Endodermal cell (in vitro differentiated cells): ENCODE measurements around the gene FGFRL1. TPM values are rescaled to one million over a fixed set of nuclear protein-coding genes. Genes with fewer than 3 reads are reported as not detected.
A peak's percentile ranks its signal among the peaks of the same experiment; 100 is the strongest.

ENCODE experiments used
- DNase-seq: peaks from one replicate; pipeline ENCODE4 v3.0.0-alpha.2; 2017
- H3K27ac ChIP-seq: 2 replicates; pipeline ENCODE4 v1.5.1; 2013; ENCODE audit warnings: mild to moderate bottlenecking, low read depth, low read length, moderate library complexity
- H3K27me3 ChIP-seq: 2 replicates; pipeline ENCODE4 v1.6.1; 2013; ENCODE audit warnings: mild to moderate bottlenecking, low read length, moderate library complexity; ENCODE audit not compliant: insufficient read depth, control insufficient read depth, poor library complexity, severe bottlenecking
- H3K36me3 ChIP-seq: 2 replicates; pipeline ENCODE4 v1.7.0; 2013; ENCODE audit warnings: mild to moderate bottlenecking, low read length, moderate library complexity; ENCODE audit not compliant: control insufficient read depth, insufficient read depth
- H3K4me1 ChIP-seq: one replicate; pipeline ENCODE4 v1.7.0; 2013; ENCODE audit warnings: low read length; ENCODE audit not compliant: control insufficient read depth, insufficient read depth
- H3K4me3 ChIP-seq: 2 replicates; pipeline ENCODE4 v1.5.1; 2013; ENCODE audit warnings: mild to moderate bottlenecking, low read length, moderate library complexity
- H3K9ac ChIP-seq: 2 replicates; pipeline ENCODE4 v1.6.1; 2013; ENCODE audit warnings: mild to moderate bottlenecking, low read length, moderate library complexity; ENCODE audit not compliant: poor library complexity, severe bottlenecking; ENCODE audit errors: extremely low read depth
- H3K9me3 ChIP-seq: 2 replicates; pipeline ENCODE4 v1.6.1; 2013; ENCODE audit warnings: mild to moderate bottlenecking, low read length, moderate library complexity; ENCODE audit not compliant: control insufficient read depth
- H3K27ac Mint-ChIP-seq: 2 replicates; pipeline ENCODE4 v1.8.0; 2020; ENCODE audit warnings: mixed read lengths
- H3K27me3 Mint-ChIP-seq: 2 replicates; pipeline ENCODE4 v1.8.0; 2021; ENCODE audit warnings: mild to moderate bottlenecking, mixed read lengths; ENCODE audit not compliant: insufficient read depth
- H3K36me3 Mint-ChIP-seq: 2 replicates; pipeline ENCODE4 v1.8.0; 2020; ENCODE audit warnings: low read depth, mixed read lengths
- H3K4me1 Mint-ChIP-seq: 2 replicates; pipeline ENCODE4 v1.8.0; 2020; ENCODE audit warnings: mixed read lengths
- H3K4me3 Mint-ChIP-seq: 2 replicates; pipeline ENCODE4 v1.8.0; 2020; ENCODE audit warnings: mild to moderate bottlenecking, moderate library complexity, mixed read lengths
- H3K9me3 Mint-ChIP-seq: 2 replicates; pipeline ENCODE4 v1.8.0; 2020; ENCODE audit warnings: mild to moderate bottlenecking, mixed read lengths
- CTCF ChIP-seq: fragments of 200-600 bp; sonication (generic); conservative IDR thresholded peaks from 2 replicates; pipeline ENCODE4 v1.5.0; 2021; ENCODE audit warnings: antibody characterized with exemption, mild to moderate bottlenecking
- WGBS, 2 experiments: methylation state at CpG; one replicate each; pipeline versions ENCODE4 v1.1.5 to v1.1.7; 2013; ENCODE audit warnings: missing lambda C conversion rate in 2 of 2, mixed read lengths in 1 of 2; ENCODE audit not compliant: insufficient coverage in 1 of 2, insufficient read length in 1 of 2; 5-methylcytosine and 5-hydroxymethylcytosine counted together
- total RNA-seq, 2 donors: library from RNA; stranded (reverse); fragmentation: NEBNext Ultra II Directional in 1 of 2; extraction: Animal tissue kit (Norgen Biotek cat#: 25700) in 1 of 2; gene quantifications; 2 replicates in 1 of 2; 3 replicates in 1 of 2; pipeline ENCODE4 v1.2.1, GENCODE V29; 2021

The FGFRL1 gene
- total RNA-seq, 2 donors from 2014 or later: 51.0 to 93.3 TPM

GRCh38 chr4:965766-966134 lies 45.7 kb upstream of the FGFRL1 start:
- no peak for TF ChIP-seq CTCF
- Histone ChIP-seq H3K9ac (no peak overlapping the region), H3K4me3 (no peak overlapping the region), H3K27ac (no peak overlapping the region), H3K27me3 (no peaks in the 10 kb centered on the region), H3K4me1 (no peaks in the 10 kb centered on the region), H3K36me3 (no peaks in the 10 kb centered on the region), H3K9me3 (no peaks in the 10 kb centered on the region)
- 91 to 97% methylated on average over 8 to 21 of the region's 21 CpGs for WGBS, 2 experiments
- Mint-ChIP-seq H3K9me3 (no peaks in the 10 kb centered on the region), H3K27me3 (peaks cover 7% of the 10 kb centered on the region), H3K4me1 (peaks cover 5% of the 10 kb centered on the region), H3K4me3 (no peak overlapping the region), H3K36me3 (peaks cover 10% of the 10 kb centered on the region), H3K27ac (no peak overlapping the region)
- DNase-seq: no peak

DNA sequence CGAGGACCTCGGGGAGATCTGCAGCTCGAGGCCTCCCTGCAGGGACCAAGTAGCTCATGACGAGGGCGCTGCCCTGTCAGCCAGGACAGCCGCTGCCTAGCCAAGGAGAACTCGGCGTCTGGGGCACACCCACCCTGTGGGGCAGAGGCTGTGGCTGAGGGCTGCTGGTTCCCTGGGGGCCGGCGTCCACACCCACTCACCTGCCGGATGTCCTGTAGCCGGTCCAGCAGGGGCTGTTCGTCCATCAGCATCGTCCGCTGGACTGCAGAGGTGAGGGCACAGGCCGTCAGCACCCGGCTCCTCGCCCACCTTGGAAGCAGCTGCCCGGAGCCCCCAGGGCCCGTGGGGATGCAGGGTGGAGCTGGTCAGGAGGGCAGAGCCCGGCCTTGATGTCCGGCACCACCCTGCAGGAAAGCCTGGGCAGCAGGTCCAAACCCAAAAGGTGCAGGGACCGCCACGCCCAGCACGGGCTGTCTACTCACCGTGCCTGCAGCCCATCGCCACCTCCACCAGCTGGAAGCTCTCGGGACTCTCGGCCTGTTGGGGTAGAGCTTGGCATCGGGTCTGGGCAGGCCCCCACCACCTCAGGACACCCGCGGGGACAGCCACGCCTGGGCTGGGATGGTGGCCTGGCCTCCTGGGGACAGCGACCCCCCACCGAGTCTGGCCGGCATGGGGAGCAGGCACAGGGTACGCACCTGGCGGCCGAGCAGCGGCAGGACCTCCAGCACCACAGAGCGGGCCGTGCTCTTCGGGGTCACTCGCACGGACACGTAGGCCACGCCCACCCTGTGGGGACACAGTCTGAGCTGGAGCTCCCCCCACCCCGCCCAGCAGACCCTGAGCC lies 44.9 kb upstream of the FGFRL1 start:
- Mint-ChIP-seq H3K27me3 (peaks cover 15% of the 10 kb centered on the region), H3K9me3 (no peaks in the 10 kb centered on the region), H3K36me3 (peaks cover 10% of the 10 kb centered on the region), H3K4me3 (no peak overlapping the region), H3K4me1 (peaks cover 8% of the 10 kb centered on the region), H3K27ac (no peak overlapping the region)
- Histone ChIP-seq H3K4me1 (no peaks in the 10 kb centered on the region), H3K27ac (no peak overlapping the region), H3K9me3 (no peaks in the 10 kb centered on the region), H3K4me3 (no peak overlapping the region), H3K27me3 (no peaks in the 10 kb centered on the region), H3K36me3 (no peaks in the 10 kb centered on the region), H3K9ac (no peak overlapping the region)
- DNase-seq: no peak
- no peak for TF ChIP-seq CTCF
- 86 to 91% methylated on average over 33 to 48 of the region's 48 CpGs for WGBS, 2 experiments

- H3K36me3 Mint-ChIP-seq: peaks cover 6% of the 10 kb centered on the region
- WGBS, 2 experiments: 60 to 62% methylated on average over 38 to 75 of the region's 76 CpGs
- H3K27ac Mint-ChIP-seq: no peak overlapping the region
- peaks cover 8% of the 10 kb centered on the region for H3K4me1 Mint-ChIP-seq
- peaks cover 18% of the 10 kb centered on the region for H3K27me3 Mint-ChIP-seq
- TF ChIP-seq CTCF: no peak
- H3K4me3 Mint-ChIP-seq: no peak overlapping the region
- Histone ChIP-seq H3K4me3 (no peak overlapping the region), H3K36me3 (no peaks in the 10 kb centered on the region), H3K9ac (no peak overlapping the region), H3K4me1 (no peaks in the 10 kb centered on the region), H3K27me3 (peaks cover 9% of the 10 kb centered on the region), H3K27ac (no peak overlapping the region), H3K9me3 (no peaks in the 10 kb centered on the region)
- H3K9me3 Mint-ChIP-seq: no peaks in the 10 kb centered on the region
- peak; percentile 71 for DNase-seq
These were observed 44.0 kb upstream of the FGFRL1 start for GRCh38 chr4:967113-968104.
